HG02610 (cell line): ENCODE data around the gene DBF4B.
"Not testable (repeated sequence)": the region's sequence is repeated elsewhere in the genome, so short reads cannot be mapped to it uniquely, and the experiment has no call there.

Source experiments
- ATAC-seq: cut with Tn5 transposase; IDR thresholded peaks from one replicate; pipeline ENCODE4 v1.9.1; 2021; ENCODE audit warnings: mild to moderate bottlenecking, moderate library complexity; ENCODE audit not compliant: unreplicated experiment

The DBF4B gene, protein sequence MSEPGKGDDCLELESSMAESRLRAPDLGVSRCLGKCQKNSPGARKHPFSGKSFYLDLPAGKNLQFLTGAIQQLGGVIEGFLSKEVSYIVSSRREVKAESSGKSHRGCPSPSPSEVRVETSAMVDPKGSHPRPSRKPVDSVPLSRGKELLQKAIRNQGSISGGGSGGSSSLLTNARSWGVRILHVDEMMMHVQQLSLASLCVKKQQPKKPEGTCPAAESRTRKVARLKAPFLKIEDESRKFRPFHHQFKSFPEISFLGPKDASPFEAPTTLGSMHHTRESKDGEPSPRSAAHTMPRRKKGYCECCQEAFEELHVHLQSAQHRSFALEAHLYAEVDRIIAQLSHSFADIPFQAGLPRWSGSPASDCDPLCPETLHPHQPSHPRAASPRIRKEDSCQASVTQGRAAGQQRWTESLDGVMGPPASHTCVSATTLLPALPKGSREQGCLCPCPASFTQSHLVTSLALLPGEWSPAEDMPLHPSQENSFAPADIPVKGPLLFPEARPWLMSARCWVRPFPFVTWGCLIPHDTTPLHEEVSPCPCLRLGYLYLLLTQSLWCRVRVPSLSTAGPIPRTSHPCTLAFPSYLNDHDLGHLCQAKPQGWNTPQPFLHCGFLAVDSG

DNA sequence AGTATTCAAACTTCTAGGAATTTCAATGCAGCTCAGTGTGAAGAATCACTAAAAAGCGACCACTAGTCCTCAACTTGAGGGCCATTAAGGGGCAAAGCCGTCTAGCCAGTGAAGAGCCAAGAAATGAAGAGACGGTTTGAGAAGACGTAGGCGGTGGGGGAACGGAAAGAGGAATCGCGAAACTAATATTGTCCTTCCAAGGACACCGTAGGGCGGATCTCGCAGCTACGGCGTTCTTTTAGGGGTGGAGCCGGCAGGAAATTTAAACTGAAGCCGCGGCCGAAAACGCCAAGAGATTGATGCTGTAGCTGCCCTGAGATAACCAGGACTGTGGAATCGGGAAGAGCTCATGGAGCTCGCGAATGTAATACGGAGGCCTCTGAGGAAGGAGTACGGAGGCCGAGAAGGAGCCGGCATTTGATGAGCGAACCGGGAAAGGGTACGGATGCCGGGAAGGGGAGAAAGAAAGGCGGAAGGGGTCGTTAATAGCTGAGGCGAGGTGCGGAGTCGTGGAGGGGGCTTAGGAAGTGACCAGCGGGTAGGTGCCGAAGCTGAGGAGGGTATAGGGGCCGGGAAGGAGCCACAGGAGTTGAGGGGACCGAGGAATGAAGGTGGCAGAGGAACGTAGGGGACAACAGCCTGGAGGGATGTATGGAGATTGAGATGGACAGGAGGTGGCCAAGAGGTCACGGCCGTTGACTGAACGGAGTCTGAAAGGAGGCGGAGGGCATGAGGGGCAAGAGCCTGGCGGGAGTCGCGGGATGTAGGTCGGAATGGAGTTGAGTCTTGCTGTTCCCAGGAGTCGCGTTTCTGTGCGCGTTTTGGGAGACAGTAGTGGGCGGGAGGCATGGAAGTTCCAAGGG is at the start of gene DBF4B:
DBF4B (plus strand) TSS at position 265 of the 863 bp plus-strand sequence; CDS start at position 421, 156 bp downstream.
- no peak for ATAC-seq

GRCh38 chr17:44661835-44662234 is 46.6 kb upstream of the DBF4B start:
- ATAC-seq: no peak

DNA sequence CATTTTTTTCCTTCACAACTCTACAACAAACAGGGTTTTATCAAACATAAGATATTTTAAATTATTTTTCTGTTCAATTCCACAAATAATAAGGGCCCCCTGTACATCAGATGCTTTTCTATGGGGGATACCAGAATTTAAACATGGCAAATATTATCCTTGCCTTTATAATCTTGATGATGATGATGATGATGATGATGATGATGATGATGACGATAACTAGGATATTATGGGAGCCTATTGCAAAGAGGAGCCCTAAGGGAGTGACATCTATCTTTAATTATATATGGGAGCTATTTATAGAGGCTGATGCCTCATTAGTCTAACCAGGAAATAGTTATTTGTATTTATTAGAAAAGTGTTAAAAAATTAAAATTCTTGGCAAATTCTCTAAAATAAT is 45.4 kb upstream of the DBF4B start:
- no peak for ATAC-seq

DNA sequence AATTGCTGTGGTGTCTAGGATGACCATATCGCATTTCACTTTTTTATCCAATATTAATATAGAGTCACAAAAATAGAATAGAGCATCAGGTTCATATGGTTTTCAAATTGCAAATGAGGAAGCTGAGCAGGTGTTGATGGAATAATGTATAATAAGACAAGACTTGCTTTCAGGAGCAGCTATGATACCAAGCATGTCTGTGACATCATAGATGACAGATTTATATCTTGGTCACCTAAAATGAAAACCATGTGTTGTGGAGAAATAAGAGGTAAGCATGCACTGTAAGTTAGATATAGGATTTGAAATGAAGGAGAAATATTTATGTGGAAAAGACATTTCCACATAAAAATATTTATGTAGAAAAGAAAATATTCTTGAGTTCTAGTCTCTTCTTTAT is 43.6 kb upstream of the DBF4B start:
- ATAC-seq: no peak

- ATAC-seq: no peak
These were observed 42.5 kb upstream of the DBF4B start for GRCh38 chr17:44666006-44666405.

GRCh38 chr17:44672479-44673093 is 35.9 kb upstream of the DBF4B start:
- ATAC-seq: no peak

- no peak for ATAC-seq
These were observed 34.6 kb upstream of the DBF4B start for GRCh38 chr17:44673893-44674292.

- no peak for ATAC-seq
These were observed 31.3 kb upstream of the DBF4B start for GRCh38 chr17:44677136-44677535.

DNA sequence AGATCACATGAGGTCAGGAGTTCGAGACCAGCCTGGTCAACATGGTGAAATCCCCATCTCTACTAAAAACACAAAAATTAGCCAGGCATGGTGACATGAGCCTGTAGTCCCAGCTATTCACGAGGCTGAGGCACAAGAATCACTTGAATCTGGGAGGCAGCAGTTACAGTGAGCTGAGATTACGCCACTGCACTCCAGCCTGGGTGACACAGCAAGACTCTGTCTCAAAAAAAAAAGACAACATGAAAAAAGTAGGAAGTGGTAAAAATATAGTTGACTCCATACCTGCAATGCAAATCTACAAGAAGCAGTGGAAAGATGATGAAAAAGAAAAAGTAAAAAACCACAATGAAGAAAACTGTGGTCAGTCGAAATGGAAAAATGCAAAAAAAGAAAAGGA is 25.2 kb upstream of the DBF4B start:
- not testable (repeated sequence) for ATAC-seq

DNA sequence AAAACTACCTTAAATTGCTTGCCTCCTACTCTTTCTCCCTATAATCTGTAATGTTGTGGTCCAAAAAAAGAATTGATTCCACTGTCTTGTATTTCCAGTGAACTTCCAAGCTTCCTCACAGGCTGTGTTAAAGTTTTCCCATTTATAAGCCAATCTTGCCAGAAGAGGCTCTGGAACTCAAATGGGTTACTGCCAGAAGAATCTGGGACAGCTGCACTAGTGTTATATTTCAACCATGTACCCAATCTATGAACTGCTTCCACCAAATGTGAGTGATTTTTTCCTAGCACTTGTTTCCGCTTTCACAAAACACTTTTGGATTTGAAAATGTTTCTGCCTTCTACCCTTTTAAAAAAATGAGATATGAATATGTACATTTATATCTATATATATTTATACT is 20.7 kb upstream of the DBF4B start:
- no peak for ATAC-seq

GRCh38 chr17:44688200-44688599 is 20.3 kb upstream of the DBF4B start:
- ATAC-seq: no peak

DNA sequence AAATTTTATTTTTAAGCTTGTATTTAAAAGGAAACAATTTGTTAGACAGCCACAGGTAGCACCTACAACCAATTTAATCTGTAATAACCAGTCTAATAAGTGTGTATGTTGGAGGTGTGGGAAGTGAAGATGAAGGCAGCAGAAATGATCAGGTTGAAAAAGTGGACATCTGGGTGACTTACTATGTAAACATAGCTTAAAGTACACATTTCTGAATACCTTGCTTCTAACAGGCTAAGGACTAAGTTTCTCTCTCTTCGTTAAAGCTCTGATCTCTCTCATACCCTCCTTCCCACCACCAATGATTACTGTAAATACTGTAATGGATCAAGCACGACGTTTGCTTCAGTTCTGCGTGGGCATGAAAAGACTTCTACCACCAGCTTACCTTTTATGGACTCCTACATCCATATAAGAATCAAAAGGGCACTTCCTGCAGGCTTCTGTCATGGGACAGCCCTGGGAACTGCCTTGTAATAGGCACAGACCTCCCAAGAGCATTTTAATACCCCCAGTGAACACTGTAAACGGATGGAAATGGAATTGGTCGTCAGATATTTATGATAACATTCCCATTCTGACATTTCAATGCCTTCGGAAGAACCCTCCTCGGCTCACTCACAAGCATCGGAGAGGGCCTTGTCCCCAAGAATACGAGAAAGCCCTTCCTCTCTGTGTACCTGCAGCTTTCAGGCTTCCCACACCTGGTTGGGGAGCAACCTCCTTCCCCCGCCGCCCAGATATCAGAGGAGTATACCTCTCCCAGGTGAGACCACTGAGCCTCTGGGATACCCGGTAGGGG is 19.6 kb upstream of the DBF4B start:
- no peak for ATAC-seq

DNA sequence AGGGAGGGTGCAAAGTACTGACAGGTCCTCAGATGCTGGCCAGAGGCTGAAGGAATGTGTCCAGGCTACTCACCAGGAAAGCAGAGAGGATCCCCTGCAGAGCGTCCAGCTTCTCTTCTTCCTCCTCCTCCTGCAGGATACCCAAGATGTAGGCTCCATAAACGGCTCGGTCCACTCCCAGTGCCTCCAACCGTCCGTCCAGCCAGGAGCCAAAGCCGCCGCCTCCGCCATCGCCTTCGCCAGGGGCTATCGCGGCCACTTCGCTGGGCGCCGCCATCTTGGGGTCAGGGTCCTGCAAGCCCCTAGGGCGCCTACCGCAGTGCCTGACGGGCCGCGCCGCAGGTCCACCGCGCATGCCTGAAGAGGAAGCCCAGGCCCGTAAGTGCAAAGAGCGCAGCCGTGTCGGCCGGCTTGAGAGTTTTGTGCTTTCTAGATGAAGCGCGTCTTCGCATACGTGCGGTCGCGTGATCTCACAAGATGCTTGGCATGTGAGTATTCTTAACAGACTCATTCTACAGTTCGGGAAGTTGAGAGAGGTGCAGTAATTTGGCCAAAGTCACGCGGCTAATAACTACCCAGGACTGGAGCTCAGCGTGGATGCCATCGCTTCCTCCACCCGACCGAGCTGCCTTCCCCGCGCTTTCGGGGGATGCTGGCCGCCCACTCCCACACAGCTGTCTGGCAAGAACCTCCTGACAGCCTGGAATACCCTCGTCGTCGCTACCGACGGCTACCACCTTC is 18.8 kb upstream of the DBF4B start, which contains the start of gene CCDC43:
CCDC43 (minus strand) TSS at position 300 of the 741 bp plus-strand sequence; CDS start at position 277, 23 bp downstream.
- peak; percentile 89 for ATAC-seq

- ATAC-seq: not testable (repeated sequence)
These were observed 17.6 kb upstream of the DBF4B start for GRCh38 chr17:44690746-44691306.

GRCh38 chr17:44693609-44694008 is 14.9 kb upstream of the DBF4B start:
- no peak for ATAC-seq

- ATAC-seq: not testable (repeated sequence)
These were observed 8.2 kb upstream of the DBF4B start for GRCh38 chr17:44700288-44700687.

GRCh38 chr17:44707755-44708400 is 587 bp upstream of the DBF4B start:
- no peak for ATAC-seq

DNA sequence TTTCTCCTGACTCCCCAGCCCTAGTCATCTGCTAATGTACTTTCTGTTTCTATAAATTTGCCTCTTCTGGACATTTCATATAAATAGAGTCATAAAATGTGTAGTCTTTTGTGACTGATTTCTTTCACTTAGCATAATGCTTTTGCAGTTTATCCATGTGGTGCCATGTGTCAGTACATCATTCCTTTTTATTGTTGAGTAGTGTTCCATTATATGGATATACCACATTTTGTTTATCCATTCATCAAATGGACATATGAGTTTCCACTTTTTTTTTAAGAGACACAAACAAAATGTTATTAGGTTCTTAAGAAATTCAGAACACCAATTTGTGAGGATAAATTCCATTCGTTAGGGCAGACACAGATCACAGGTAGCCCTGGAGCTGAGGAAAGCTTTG is 11.0 kb downstream of the DBF4B start:
- ATAC-seq: no peak

DNA sequence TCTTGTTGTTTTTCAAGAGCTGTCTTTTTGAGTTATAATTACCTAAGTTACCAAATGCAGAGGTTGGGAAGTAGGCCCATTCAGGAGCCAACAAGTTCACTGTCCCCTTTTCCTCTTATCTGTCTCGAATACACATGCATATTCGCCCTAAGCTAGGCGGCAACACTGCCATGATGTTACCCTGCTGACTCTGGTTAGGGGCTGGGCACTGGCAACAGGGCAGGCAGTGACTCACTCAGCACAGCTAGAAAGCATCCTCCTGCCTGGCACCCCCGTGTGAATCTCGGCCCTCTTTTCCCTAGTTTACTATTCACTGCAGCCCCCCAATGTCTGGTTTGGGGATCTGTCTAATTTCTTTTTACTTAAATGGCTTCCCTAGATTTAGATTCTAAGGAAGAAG is 13.8 kb downstream of the DBF4B start:
- ATAC-seq: no peak
